GM12864 (cell line): ENCODE measurements around the gene AFDN.

Experiments used
- DNase-seq: peaks from one replicate; pipeline ENCODE4 v3.0.0-alpha.2; 2011; ENCODE audit warnings: low read depth
- H3K4me3 ChIP-seq: 2 replicates; pipeline ENCODE4 v1.5.1; 2011; ENCODE audit warnings: mild to moderate bottlenecking, low read depth, low read length, control low read depth
- TF ChIP-seq, protein P1 (sequence below): IDR thresholded peaks from 2 replicates; pipeline ENCODE4 v1.5.1; 2011; ENCODE audit warnings: low read depth, mild to moderate bottlenecking, moderate library complexity, low read length, control low read depth, inconsistent platforms; ENCODE audit errors: missing control alignments

AFDN gene

DNA sequence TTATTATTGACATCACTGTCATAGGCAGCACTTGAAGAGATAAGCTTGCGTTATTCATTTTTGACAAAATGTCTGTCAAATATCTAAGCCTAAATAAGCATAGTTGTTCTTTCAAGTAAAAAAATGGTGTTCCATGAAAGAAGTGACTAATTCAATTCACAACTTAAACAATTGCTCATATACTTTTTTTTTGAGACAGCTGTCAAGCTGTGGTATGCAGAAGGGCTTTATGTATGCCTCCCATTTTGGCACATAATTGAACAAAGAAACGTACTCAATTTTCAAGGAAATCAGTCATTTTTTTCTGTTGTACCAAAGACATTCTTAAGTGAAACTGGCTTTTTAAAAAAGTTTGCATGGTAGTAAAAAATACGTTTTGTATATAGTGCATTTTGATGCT lies 8.5 kb downstream of the AFDN start:
- no peak overlapping the region for H3K4me3 ChIP-seq
- DNase-seq = no peak
- TF ChIP-seq, protein P1, sequence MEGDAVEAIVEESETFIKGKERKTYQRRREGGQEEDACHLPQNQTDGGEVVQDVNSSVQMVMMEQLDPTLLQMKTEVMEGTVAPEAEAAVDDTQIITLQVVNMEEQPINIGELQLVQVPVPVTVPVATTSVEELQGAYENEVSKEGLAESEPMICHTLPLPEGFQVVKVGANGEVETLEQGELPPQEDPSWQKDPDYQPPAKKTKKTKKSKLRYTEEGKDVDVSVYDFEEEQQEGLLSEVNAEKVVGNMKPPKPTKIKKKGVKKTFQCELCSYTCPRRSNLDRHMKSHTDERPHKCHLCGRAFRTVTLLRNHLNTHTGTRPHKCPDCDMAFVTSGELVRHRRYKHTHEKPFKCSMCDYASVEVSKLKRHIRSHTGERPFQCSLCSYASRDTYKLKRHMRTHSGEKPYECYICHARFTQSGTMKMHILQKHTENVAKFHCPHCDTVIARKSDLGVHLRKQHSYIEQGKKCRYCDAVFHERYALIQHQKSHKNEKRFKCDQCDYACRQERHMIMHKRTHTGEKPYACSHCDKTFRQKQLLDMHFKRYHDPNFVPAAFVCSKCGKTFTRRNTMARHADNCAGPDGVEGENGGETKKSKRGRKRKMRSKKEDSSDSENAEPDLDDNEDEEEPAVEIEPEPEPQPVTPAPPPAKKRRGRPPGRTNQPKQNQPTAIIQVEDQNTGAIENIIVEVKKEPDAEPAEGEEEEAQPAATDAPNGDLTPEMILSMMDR = no peak

DNA sequence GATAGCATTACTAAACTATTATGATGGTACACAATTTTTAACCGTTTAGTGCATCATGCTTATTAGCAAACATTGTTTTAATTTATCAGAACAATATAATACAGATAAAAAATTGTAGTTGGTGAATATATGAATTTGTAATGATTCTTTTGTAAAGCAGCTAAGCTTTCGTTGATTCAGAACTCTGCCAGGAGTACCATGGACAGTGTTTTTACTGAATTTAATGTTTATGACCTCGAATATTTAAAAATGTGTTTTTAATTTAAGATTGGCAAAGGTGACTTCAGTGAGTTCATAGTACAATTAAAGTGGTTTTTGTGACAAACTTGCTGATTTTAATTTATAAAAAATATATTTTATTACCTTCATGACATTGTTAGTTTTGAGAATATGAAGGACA lies 10.0 kb downstream of the AFDN start:
- TF ChIP-seq, protein P1 = no peak
- no peak for DNase-seq
- H3K4me3 ChIP-seq = no peak overlapping the region

DNA sequence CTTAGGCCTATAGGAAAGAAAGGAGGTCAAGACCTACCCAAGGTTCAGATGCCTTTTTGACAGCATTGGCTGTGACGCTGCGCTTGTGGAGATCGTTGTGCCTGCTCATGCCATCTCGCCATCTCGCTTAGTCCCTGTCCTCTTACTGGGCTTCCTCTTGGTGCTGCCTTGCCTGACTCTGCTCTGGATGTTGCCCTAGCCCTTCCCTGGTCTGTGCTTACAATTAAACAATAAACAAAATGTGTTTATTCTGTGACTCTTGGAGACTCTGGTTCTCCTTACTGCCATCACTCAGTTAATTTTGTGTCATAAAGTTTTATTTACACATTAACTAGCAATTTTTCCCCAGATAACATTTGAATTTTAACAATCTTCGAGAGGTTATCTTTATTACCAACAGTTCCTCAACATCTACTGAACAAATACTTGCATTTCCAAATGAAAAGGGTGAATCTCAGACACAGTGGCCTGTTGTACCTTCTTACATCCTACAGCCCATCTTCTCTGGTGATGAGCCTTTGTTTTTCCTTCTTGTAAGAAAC lies 11.6 kb downstream of the AFDN start:
- no peak for DNase-seq
- TF ChIP-seq, protein P1 = no peak

DNA sequence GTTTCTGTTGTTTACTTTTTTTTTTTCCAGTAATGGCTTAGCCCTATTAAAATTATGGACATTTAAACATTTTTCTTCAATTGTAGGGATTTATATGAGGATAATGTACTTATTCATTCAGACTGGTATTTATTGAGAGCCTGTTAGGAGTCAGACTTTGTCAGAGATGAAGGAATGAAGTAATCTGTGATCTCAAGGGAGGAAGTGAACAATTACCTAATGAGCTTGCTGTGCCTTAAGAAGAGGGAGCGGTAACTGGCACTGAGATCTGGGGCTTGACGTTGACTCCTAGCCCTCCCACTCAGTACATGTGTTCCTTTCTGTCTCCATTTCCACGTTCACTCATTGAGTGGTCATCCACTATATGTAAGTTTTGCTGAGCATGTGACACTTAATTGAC lies 12.6 kb downstream of the AFDN start:
- TF ChIP-seq, protein P1 = no peak
- no peak for DNase-seq
- no peak overlapping the region for H3K4me3 ChIP-seq

More for the DNA sequence above, 11.6 kb downstream of the AFDN start:
- H3K4me3 ChIP-seq = no peak overlapping the region

DNA sequence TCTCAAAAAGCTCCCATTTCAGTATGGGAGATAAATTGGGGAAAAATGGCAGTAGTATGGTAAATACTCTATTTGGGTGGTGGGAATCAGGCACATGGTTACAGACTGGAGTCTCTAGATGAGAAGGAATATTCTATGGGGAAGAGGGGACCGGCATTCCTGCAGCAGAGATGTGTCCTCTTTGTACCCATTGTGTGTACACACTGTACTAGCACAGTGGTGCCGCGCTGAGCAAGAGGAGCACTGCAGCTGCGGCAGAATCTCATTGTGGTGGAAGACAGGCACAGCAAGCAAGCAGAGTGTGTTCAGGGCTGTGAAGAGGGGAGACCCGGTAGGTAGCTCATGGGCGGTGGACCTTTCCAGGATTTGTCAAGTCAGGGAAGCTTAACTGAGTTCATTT lies 13.0 kb downstream of the AFDN start:
- TF ChIP-seq, protein P1 = no peak
- H3K4me3 ChIP-seq = no peak overlapping the region

DNA sequence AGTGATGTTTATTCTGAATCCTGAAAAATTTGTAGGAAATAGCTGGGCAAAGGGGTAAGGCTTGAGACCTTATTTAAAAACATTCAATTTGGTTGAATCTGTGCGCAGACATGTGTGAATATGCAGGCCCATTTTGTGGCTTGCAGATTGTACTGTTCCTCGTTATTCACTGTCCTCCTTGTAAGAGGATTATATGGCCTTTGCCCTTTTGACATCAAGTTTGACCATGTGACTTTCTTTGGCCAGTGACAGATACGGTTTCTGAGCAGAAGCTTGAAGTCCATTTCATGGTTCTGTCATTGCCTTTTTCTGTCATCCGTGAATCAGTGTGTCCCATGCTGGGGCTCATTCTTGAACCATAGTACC lies 13.4 kb downstream of the AFDN start:
- no peak for DNase-seq
- TF ChIP-seq, protein P1 = no peak
- H3K4me3 ChIP-seq = no peak overlapping the region

More for the DNA sequence above, 13.0 kb downstream of the AFDN start:
- no peak for DNase-seq

DNA sequence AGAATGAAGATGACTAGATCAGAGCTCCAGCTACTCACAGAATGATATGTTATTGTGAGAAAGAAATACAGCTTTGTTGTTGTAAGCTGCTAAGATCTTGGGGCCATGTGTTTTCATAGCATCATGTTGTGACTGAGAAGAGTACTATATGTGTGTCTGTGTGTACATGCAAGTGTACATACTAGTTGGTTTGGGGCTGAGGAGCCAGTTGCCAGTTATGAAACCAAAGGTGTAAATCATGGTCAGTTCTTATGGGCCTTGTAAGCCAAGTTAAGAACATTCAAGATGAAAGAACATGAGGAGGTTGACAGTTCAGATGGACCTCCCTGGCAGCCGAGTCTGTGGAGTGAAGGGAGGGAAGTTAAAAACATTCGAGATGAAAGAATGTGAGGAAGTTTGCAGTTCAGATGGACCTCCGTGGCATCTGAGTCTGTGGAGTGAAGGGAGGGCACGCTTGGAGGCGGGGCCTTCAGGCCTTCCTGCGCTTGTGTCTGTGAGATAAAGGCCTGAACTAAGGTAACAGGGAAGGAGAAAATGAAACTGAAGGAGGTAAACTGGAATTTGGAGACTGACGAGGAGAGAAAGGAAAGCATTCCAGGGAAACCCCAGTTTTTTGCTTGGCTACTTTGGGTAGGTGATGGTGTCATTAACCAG lies 13.9 kb downstream of the AFDN start:
- H3K4me3 ChIP-seq = no peak overlapping the region
- no peak for DNase-seq
- TF ChIP-seq, protein P1 = no peak
